Measurements from ENCODE around the gene MTMR11. TPM values are rescaled to one million over a fixed set of nuclear protein-coding genes. Genes with fewer than 3 reads are reported as not detected.
A peak's percentile ranks its signal among the peaks of the same experiment; 100 is the strongest.

The MTMR11 gene
- total and polyA plus RNA-seq, 9 of the 15 experiments (the other 6 are each of a cell fraction or from before 2014, with no cell fraction given) = 0.09 to 1.6 (median 0.51) TPM

GRCh38 chr1:149888247-149888998 is 48.3 kb downstream of the MTMR11 start (continued):
- no peak; the same call in 1 of the 2 replicates for TF ChIP-seq RB1 (IDR thresholded peaks at IDR 0.05; ENCODE audit: low read depth)
- TF ChIP-seq TBL1XR1 (IDR thresholded peaks at IDR 0.05; ENCODE audit: low read length in 2 of 2) = peak; percentile 56 to 82; a peak in 2 of 4 replicates
- no peak for TF ChIP-seq CHD4 (IDR thresholded peaks at IDR 0.05; ENCODE audit: insufficient read depth, insufficient replicate concordance, low read depth, low read length, poor library complexity, severe bottlenecking)
- TF ChIP-seq CBFA2T2 (conservative IDR thresholded peaks at IDR 0.05) = no peak
- TF ChIP-seq ETV5 (CRISPR knock-in tag; IDR thresholded peaks at IDR 0.05; ENCODE audit: low read depth) = 0 out of 2 replicates have a peak, but pooled peaks have one; percentile 35
- peak in 1 of 2 experiments; percentile 34; a peak in 2 of 4 replicates for TF ChIP-seq SIN3A (IDR thresholded peaks at IDR 0.05; ENCODE audit: borderline replicate concordance in 2 of 2, control insufficient read depth in 1 of 2, low read depth in 2 of 2, low read length in 2 of 2)
- peak; percentile 67; the same call in 1 of the 2 replicates for TF ChIP-seq RNF2 (IDR thresholded peaks at IDR 0.05)
- TF ChIP-seq ETV6 (IDR thresholded peaks at IDR 0.05; ENCODE audit: borderline replicate concordance in 1 of 2, low read depth in 2 of 2, low read length in 1 of 2) = no peak
- no peak for TF ChIP-seq ETV6 (CRISPR knock-in tag; IDR thresholded peaks at IDR 0.05; ENCODE audit: borderline replicate concordance)
- TF ChIP-seq RBM39 (optimal IDR thresholded peaks at IDR 0.05; ENCODE audit: low read depth, low read length) = peak; percentile 96
- no peak for TF ChIP-seq ZNF79 (CRISPR knock-in tag; IDR thresholded peaks at IDR 0.05; ENCODE audit: low read depth)
- 0 out of 2 replicates have a peak, but pooled peaks have one; percentile 23 for TF ChIP-seq EGR1 (conservative IDR thresholded peaks at IDR 0.05)
- TF ChIP-seq HBP1 (CRISPR knock-in tag; IDR thresholded peaks at IDR 0.05) = peak; percentile 35; the same call in 1 of the 2 replicates
- 0 out of 4 replicates have a peak, but pooled peaks of 1 of the 2 experiments have one; percentile 23 for TF ChIP-seq NONO (IDR thresholded peaks at IDR 0.05; ENCODE audit: low read depth in 2 of 2, low read length in 1 of 2)
- no peak for TF ChIP-seq PPARD (CRISPR knock-in tag; IDR thresholded peaks at IDR 0.05)
- TF ChIP-seq SMAD3 (CRISPR knock-in tag; conservative IDR thresholded peaks at IDR 0.05) = 0 out of 2 replicates have a peak, but pooled peaks have one; percentile 59
- TF ChIP-seq ZKSCAN1 (IDR thresholded peaks at IDR 0.05; ENCODE audit: low read depth, low read length) = peak; percentile 54; the same call in 1 of the 2 replicates
- no peak for TF ChIP-seq ZNF324 (CRISPR knock-in tag; IDR thresholded peaks at IDR 0.05)
- peak; percentile 44; the same call in 1 of the 2 replicates for TF ChIP-seq SMC3 (conservative IDR thresholded peaks at IDR 0.05; ENCODE audit: insufficient read depth, low read depth, low read length)
- peak; percentile 79 for TF ChIP-seq ARID4B (CRISPR knock-in tag; IDR thresholded peaks at IDR 0.05)

All from K562 (cell line).